HG02970 (cell line): ENCODE measurements around the gene POLR2C.
"Not testable (repeated sequence)": the region's sequence is repeated elsewhere in the genome, so short reads cannot be mapped to it uniquely, and the experiment has no call there.

Source experiments
- ATAC-seq: cut with Tn5 transposase; IDR thresholded peaks from one replicate; pipeline ENCODE4 v1.9.1; 2021; ENCODE audit warnings: mild to moderate bottlenecking, moderate library complexity, moderate number of reproducible peaks; ENCODE audit not compliant: unreplicated experiment, low FRiP score

POLR2C gene

DNA sequence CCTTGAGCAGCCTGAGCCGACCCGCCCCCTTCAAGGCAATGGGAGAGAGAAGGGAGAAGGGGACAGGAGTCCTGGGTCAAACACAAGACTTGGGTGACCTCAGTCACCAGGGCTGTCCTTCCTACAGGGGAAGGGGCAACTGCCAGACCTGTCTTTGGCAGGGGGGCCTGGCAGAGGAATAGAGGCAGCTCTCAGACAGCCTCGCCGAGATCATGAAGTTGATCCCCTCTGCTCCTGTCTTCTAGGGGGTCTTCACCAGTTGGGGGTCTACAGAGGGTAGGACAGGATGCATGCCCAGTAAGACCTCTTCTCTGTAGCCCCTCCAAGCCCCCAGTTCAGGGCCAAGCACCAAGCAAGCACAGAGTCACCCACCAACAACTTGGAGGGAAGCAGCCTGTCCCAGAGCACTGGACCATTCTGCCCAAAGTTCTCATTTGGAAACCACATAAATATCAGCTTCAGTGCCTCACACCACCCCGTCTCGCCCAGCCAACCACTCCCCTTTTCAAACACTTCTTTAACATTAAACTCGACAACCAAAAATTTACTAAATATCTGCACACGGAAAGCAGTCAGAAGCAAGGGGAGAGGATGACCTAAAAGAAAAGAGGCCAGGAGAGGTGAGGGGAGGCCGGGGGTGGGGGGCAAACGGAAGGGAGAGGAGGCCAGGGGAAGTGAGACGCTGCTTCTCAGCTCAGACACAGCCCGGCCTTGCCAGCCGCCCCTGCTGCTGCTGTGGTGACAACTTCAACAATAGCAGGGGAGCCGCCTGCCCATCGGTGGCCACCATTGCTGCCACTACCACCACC is 16.1 kb downstream of the POLR2C start:
- no peak for ATAC-seq

GRCh38 chr16:57479205-57479975 is 16.9 kb downstream of the POLR2C start:
- ATAC-seq: no peak

GRCh38 chr16:57479976-57480753 is 17.7 kb downstream of the POLR2C start:
- no peak for ATAC-seq

DNA sequence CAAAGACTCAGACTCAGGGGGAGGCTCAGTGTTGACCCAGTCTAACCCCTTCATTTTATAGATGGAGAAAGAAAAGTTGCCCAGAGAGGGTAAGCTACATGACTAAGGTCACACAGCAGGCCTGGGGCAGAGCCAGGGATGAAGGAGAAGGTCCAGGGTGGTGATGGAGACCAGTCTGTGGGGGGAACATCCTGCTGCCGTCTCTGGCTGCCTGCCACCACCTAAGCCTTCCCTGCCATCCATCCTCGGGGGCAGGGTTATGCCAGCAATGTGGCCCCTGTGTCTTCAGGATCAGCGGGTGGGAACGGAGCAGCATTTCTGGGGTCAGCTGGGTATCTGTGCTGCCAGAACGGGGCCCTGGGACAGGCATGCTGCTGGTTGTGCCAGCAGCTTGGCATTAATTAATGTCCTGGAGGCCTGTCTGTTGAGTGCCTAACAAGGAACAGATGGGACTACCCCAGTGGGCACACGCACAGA is 18.3 kb downstream of the POLR2C start:
- no peak for ATAC-seq

DNA sequence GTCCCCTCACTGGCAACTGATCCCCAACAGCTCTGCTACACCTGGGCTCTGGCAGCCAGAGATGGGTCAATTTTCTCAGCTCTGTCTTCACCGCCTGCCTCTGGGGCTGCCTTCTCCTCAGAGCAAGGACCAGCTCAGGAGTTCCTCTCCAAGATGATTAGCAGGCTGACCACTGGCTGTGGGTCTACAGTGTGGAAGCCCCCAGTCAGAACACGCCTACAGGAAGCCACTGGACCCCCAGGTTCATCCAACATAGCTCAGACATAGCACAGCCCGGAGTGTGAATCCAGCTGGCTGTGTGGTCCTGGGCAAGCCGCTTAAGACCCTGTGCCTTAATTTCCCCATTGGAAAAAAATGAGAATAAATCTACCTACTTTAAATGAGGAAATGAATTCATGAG is 18.9 kb downstream of the POLR2C start:
- ATAC-seq: no peak

DNA sequence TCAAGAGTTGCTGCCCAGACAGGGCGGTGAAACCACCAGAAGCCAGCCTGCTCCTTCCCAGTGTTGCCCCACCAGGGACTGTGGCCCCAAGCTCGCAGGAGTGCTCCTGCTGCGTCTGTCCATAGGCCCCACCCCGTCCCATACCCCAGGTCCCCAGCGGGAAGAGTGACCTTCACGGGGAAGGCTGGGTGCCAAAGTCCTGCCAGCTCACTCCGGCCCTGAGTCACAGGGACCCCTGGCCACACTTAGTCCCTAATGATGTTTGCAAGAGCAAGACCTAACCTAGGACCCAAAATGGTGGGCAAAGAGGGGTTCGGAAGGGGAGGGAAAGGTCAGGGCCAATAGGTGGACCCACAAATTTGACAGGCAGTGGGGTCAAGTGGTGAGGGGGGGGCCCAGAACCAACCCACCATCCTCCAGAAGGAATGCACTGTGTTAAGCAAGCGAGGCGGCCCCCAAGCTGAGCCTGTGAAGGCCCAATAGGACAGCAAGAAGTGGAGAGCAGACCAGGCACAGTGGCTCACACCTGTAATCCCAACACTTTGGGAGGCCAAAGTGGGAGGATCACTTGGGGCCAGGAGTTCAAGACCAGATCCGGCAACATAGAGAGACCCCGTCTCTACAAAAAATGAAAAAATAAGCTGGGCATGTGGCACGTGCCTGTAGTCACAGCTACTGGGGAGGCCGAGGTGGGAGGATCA is 20.5 kb downstream of the POLR2C start:
- ATAC-seq: no peak

- no peak for ATAC-seq
Observed at GRCh38 chr16:57483725-57484514, 21.4 kb downstream of the POLR2C start.

GRCh38 chr16:57484515-57485005 is 22.1 kb downstream of the POLR2C start:
- ATAC-seq: no peak

GRCh38 chr16:57485091-57485915 is 22.8 kb downstream of the POLR2C start:
- ATAC-seq: no peak

DNA sequence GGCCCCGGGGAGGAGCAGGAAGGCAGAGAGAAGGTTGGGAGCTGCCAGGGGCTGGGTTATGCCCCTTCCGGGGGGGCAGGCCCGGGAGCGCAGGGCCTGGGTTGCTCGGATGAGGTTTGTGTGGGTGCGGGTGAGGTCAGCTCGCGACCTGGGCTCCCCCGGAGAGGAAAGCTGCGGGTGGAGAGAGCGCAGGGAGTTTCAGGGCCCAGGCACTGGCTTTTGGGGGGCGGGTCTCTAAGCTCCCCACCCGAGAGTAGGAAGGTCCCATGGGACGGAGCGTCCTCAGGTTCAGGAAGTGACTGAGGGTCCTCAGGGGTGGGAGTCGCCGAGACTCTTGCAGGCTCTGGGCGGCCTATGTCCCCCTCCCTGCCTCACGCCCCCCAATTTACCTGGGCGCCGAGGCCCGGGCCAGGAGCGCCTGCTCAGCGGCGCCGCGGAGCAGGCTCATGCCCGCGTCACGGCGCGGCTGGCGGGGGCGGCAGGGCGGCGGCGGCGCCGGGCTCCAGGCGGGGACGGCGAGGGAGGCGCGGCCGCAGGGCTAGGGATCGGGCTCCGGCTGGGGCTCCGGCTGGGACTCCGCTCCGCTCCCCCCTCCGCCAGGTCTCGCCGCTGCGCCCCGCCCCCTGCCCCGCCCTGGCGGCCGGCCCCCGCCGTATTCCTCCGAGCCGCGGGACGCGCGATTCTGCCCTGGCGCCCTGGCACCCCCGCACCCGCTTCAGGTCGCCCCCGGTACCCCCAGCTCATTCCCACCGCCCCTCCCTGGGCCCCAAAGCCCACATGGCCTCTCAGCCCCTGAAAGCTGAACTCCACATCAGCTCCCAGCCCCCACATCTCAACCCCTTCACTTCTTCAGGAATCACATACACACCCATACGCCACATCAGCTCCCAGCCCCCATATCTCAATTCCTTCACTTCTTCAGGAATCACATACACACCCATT is 23.7 kb downstream of the POLR2C start, which contains the start of gene DOK4:
Gene DOK4, minus strand, starts transcription at position 578 of the 942 bp plus-strand sequence. CDS start 6,986 bp downstream, outside the sequence.
- peak; percentile 85 for ATAC-seq

GRCh38 chr16:57486858-57487834 is 24.7 kb downstream of the POLR2C start:
- no peak for ATAC-seq

DNA sequence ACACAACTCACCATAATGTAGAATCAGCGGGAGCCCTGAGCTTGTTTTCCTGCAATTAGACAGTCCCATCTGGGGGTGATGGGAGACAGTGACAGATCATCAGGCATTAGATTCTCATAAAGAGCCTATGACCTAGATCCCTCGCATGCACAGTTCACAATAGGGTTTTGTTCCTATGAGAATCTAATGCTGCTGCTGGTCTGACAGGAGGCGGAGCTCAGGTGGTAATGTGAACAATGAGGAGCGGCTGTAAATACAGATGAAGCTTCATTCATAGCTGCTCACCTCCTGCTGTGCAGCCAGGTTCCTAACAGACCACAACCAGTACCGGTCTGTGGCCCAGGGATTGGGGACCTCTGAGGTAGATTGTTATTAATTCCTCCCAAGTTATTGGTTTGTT is 26.8 kb downstream of the POLR2C start:
- no peak for ATAC-seq

DNA sequence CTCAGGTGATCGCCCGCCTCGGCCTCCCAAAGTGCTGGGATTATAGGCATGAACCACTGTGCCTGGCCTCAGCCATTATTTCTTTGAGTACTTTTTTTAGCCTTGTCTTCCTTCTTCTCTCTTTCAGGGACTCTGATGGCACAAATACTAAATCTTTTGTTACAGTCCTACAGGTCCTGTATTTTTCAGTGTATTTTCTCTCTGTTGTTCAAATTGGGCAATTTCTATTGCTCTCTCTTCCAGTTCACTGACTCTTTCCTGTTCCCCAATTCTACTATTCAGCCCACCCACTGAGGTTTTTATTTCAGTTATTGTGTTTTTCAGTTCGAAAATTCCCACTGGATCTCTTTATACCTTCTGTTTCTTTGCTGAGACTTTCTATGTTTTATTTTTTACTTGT is 31.3 kb downstream of the POLR2C start:
- ATAC-seq: no peak

GRCh38 chr16:57497121-57497520 is 34.6 kb downstream of the POLR2C start:
- no peak for ATAC-seq

- ATAC-seq: no peak
Observed at GRCh38 chr16:57498031-57498430, 35.6 kb downstream of the POLR2C start.

DNA sequence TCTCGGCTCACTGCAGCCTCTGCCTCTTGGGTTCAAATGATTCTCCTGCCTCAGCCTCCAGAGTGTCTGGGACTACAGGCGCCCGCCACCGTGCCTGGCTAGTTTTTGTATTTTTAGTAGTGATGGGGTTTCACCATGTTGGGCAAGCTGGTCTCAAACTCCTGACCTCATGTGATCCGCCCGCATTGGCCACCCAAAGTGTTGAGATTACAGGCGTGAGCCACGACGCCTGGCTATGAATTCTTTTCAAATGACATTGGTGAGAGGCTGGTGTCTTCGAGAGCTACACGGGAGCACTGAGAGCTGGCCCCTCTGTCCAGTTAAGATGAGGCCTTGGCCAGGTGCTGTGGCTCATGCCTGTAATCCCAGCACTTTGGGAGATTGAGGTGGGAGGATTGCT is 37.5 kb downstream of the POLR2C start:
- not testable (repeated sequence) for ATAC-seq
